CD1c-positive myeloid dendritic cell (primary cell): ENCODE results near the gene BMP6.

ENCODE experiments used
- DNase-seq: peaks from one replicate; pipeline ENCODE4 v3.0.0-alpha.2; 2016; ENCODE audit errors: extremely low spot score

BMP6 gene

DNA sequence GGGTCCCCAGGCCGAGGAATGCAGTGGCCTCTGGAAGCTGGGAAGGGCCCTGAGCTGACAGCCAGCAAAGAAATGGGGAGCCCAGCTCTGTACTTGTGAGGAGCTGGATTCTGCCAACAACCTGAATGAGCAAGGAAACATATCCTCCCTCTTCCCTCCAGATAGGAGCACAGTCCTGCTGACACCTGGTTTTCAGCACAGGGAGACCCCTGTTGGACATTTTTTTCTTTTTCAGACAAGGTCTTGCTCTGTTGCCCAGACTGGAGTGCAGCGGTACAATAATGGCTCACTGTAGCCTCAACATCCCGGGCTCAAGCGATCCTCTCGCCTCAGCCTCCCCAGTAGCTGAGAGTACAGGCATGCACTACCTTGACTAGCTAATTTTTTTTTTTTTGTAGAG lies 21.5 kb downstream of the BMP6 start:
- DNase-seq = no peak

DNA sequence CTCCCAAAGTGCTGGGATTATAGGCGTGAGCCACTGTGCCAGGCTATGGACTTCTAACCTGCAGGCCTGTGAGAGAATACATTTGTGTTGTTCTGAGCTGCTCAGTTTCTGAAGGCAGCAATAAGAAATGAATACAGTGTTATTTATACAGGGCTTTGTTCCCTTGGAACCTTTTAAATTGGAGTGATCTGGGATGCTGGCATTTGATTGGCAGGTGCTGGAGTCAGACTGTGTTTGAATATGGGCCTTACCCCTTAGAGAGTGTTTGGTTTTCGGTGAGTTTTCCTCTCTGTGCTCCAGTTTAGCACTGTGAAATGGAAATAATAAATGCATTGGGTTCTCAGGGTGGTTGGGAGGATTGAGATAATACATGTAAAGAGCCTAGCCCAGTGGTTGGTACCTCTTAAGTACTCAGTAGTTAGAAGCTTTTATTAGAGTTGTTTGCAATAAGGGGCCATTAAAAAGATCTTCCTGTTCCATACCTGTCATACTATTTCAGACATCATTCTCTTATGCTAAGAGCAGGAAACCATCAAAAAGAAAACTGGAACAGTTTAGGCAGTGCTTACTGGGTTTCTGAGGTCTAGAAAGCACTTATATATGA lies 22.1 kb downstream of the BMP6 start:
- DNase-seq = no peak

DNA sequence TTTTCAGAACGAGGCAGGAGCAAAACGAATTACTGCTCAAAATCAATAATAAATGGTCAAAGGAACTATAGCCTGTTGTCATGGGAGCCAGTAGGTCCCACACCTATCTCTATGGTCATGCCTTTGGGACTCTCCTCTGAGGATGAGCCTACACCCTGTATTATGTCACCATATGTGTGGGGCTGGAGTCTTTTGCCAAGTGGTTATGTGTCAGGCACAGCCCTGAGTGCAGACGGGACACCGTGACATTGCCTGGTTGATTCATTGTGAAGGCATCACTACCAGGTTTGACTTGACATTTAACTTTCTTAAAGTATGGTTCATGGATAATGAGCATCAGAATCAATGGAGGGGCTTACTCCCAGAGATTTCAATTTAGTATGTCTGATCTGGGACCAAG lies 23.6 kb downstream of the BMP6 start:
- no peak for DNase-seq

DNA sequence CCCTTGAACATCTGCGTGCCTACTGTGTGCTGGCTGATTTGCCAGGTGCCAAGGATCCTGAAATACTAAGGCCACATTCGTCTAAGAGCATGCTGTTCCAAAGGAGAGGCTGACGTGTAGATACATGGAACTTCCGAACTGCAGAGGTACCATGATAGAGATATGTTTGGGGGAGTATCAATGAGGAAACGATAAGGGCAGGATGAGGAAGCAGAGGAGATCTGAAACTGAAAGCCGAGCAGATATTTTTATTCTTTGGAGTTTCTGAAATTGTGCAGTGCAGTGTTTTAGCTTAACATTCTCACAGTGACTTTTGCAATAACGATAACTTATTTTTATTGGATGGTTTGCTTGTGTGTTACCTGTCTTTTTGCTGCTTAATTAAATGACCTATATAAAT lies 24.3 kb downstream of the BMP6 start:
- DNase-seq = no peak

DNA sequence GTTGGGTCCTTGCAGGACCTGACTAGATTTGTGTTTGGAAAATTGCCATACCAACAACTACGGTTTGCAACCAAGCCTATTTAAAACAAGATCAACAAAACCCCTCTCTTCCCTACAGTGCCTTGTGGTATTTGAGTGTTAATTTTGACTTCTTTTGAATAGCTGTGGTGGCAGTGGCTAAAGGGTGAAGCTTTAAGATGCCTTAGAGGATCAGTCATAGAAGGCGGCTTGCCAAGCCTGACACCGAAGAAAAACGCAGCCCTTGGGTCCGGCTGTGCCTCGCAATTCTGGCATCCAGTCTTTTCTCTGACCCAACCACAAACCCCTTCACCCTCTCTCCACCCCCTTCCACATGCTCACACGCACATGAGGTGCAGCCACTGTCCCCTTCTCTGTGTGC lies 32.6 kb downstream of the BMP6 start:
- DNase-seq = no peak

DNA sequence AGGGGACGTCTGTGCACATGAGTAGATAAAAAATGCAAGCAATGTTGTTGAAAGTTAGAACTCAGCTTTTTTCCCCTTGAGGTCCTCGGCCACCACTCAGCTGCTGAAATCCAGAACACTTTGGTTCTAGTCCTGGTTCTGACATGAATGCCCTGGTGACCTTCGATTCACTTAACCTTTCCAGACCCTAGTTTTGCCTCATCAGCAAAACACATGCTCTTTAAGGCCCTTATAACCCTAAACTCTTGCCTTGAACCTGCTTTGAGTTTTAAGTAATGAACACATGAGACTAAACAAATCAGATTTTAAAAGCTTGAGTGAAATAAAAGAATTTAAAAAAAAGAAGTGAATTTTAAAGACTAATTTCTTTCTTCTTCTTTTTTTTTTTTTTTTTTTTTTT lies 33.4 kb downstream of the BMP6 start:
- no peak for DNase-seq

DNA sequence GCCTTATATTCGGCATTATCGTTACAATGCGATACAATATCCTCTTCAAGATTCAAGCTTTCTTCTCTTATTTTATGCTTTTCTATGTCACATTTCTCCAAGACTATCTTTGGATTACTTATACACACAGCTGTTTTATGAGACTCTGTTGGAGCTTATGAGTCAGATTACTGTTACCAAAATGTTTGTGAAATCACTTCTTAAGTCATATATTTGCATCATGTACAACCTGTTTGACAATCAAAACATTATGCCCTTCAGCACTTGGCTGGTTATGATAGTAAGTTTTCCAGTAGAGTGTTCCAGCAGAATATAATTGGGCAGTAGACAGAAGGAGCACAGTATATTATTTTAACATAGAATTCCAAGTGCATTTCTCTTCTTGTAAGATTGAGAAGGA lies 35.2 kb downstream of the BMP6 start:
- no peak for DNase-seq

DNA sequence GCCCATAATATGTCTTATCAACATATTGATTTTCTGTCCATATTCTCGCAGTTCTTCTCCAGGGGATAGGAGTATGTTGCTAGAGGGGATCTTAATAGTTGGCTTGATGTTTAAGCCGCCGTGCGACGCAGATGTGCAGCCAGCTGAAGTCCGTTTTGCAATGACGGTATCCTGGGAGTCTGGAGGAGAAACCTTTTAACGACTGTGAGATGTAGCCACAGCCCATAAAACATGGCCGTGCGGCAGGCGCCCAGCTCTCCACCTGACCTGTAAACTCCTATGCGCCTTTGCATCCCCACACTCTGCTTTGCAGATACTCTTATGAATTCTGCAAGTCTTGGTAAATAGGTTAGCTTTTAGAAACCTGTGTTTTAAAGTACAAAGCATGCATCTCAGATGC lies 36.9 kb downstream of the BMP6 start:
- DNase-seq = no peak

DNA sequence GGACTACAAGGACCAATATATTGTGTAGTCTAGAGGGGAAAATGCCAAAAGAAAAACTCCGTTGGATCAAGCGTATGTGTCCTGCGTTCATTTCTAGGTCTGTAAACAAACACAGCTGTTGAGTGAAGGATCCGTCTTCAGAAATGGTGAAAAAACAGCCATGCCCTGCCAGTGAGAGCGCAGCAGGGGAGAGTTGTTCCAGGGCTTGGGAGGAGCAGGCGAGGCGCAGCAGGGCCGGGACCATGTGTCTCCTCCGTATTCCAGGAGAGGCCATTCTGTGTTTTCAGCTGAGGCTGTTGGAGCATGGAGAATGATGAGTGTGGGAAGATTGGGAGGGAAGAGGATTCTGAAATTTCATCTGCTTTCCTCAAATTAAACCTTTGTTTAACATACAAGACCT lies 38.0 kb downstream of the BMP6 start:
- DNase-seq = no peak

DNA sequence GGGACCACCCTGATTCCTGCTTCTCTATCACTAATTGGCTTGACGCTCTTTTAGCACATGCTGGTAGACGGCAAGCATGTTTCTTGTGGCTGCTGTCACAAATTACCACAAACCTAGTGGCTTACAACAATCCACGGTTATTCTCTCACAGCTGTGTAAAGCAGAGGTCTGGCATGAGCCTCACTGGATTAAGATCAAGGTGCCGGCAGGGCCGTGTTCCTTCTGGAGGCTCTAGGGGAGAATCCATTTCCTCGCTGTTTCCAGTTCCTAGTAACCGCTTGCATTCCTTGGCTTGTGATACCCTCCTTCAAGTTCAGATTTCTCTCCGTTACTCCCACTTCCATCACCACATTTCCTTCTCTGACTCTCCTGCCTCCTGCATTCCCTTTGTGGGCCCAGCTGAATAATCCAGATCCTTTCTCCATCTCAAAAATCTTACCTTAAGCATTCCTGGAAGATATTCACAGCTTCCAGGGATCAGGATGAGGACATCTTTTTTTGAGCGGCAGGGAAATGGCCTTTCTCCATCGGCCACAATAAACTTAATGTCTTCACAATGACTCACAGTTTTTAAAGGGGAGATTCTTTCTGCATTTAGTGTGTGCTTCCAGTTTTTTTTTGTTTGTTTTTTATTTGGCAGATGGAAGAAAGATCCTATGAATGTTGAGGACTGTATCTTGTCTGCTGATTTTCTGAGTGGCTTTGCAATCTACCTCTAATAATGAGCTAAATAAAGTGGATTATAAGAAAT lies 39.9 kb downstream of the BMP6 start:
- DNase-seq = no peak

DNA sequence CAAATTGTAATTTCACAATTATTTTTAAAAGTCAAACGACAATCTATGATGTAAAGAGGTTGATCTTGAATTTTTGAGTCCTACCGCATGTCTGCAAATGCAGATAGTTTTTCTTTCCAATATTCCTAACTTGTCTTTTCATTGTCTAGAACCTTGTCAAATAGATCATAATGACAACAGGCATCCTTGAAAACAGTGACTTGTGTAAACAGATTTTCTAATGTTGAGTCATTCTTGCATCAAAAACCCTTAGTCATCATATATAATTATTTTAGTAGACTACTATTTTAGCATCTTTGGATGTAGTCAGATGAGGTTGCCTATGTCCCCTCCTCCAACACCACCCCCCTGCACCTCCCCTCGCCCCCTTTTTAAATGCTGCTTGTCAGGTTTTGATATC lies 43.8 kb downstream of the BMP6 start:
- no peak for DNase-seq

DNA sequence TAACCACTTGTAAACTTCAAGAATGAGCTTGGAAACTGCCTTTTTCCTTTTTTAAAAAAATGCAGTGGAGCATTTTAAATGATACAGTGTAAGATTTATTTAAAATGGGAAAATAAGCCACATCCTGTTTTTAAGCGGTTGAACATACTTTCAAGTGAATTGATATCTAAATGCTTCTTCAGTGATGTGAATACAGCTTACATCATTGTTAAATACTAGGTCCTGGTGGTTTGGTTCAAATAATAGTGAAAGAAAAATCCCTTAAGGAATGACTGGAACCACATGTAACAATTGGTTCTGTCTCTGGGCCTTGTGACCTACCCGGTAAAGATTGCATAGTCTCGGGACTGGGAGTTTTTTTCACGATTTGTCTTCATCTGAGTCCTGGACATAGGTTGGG lies 44.2 kb downstream of the BMP6 start:
- no peak for DNase-seq

DNA sequence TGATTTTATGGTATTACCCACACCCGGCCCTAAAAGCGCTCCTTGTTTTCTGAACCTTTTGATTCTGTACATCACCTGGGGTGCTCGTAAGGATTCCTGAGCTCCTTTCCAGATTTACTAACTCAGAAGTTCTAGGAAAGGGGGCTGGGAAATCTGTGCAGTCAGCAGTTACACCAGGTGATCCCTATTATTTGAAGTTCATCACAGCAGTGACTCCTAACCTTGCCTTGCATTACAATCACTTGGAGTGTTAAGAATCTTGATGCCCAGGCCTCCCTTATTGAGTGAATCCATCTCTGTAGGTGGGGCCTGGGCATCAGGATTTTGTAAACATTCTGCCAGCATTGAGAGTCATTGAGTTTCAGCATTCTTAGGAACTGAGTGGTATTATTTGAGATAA lies 44.7 kb downstream of the BMP6 start:
- DNase-seq = no peak

DNA sequence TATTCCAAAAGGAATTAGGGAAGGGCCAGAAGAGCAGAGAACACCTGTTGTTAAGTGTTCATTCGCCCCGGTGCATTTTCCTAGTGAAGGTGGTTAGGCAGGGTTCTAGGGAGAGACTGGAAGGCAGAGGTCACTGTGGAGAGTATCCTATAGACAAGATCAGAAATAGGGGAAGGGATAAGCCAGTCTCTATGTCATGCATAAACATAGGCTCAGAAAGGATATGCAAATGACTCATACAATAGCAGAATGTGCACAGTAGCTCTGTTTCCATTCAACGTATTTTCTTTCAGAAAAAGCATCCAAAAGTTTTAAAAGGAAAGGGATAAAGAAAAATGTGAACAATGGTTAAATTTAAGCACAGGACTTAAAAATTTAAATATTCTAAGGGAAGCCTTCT lies 47.4 kb downstream of the BMP6 start:
- DNase-seq = no peak

DNA sequence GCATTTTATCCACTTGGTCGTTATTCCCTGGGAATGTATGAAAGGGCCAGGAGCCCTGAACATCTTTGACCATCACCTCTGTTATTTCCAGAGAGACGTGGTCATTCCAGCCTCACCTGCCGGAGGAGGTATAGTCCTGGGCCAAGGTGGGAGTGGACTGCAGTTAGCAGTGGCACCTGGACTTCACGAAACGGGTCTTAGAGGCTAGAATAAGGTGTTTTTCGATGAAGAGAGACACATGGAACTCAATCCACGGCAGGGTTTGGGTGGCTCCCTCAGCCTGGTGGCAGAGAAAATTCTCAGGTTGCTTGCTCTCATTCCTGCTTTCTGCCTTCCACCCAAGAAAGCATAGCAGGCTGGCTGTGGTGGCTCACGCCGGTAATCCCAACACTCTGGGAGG lies 48.0 kb downstream of the BMP6 start:
- DNase-seq = no peak

DNA sequence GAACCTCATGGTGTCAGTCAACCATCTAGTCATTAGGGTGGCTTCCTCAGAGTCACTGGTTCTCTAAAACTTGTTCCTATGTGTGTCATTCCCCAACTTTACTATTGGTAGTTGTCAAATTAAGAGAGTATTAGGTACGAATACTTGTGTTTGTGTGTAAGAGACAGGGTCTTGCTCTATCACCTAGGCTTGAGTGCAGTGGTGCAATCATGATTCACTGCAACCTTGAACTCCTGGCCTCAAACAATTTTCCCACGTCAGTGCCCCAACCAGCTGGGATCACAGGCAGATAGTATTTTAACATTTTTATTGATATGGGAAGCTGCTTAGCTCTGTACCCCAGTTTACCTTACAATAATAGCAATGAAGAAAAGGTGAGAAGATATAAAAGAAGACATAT lies 50.6 kb downstream of the BMP6 start:
- no peak for DNase-seq

DNA sequence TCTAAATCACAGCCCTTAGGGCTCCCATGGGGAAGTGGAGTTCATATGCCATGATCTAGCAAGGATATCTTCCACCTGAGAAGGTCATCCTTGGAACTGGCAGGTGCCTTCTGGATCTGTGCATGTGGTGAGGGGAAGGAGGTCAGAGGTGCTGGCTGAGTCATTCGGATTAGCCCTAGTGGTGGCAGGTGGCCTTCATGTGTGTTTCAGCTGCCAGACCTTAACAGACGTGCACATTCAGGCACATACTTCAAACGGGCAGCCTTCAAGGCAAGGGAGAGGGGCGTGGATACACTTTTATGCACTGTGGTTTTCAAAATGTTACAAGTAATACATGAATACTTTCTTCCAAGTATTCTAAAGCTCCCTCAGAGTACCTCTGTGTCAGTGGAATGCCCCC lies 51.2 kb downstream of the BMP6 start:
- DNase-seq = no peak

DNA sequence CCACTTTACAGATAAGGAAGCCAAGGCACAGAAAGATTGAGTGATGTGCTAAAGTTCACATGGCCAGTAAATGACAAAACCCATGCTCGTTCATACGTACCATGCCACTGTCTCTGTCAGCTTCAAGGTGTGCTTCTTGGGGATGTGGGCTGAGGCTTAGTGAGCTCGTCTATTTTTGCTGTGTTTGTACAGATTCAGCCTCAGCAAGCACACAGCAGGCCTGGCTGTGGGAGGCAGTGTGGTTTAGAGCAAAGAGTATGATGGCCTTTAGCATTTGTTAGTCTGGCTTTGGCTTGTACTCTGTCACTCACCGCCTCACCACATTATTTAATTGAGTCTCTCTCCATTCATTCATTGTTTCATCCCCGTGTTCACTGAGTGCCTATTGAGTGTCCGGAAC lies 55.3 kb downstream of the BMP6 start:
- no peak for DNase-seq

DNA sequence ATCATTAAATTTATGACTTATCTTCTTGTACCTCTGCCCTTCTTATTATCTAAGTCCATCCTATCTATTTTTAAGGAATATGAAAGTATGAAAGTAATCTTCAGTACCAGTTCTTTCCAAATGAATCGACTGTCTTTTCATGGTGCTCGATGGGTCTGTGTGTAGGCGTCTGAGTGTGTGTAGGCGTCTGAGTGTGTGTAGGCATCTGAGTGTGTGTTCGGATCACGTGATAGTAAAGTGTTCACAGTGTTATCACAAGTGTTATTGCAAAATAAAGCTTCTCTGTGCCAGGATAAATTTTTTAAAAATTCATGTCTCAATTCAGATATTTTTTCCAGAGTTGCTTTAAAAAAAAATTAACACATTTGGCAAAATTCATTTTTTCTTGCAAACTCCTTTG lies 58.3 kb downstream of the BMP6 start:
- DNase-seq = no peak

DNA sequence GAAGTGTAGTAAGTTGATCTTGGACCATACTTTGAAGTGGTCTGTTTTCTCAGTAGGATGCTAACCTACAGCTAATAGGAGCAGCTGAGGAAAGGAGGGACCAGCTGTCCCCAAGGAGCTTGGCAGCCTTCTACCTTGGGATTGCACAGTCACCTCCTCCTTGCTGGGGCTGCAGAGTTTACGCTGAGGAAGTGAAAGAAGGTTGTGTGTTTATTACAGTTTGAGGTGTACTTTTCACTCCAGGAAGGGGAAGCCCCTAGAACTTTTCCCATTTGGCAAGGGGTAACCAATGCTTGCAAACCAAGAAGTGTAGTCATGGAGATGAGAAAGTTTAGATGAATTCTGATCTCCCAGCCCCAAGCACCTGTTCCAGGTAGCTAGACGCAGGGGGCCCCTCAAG lies 58.8 kb downstream of the BMP6 start:
- no peak for DNase-seq

DNA sequence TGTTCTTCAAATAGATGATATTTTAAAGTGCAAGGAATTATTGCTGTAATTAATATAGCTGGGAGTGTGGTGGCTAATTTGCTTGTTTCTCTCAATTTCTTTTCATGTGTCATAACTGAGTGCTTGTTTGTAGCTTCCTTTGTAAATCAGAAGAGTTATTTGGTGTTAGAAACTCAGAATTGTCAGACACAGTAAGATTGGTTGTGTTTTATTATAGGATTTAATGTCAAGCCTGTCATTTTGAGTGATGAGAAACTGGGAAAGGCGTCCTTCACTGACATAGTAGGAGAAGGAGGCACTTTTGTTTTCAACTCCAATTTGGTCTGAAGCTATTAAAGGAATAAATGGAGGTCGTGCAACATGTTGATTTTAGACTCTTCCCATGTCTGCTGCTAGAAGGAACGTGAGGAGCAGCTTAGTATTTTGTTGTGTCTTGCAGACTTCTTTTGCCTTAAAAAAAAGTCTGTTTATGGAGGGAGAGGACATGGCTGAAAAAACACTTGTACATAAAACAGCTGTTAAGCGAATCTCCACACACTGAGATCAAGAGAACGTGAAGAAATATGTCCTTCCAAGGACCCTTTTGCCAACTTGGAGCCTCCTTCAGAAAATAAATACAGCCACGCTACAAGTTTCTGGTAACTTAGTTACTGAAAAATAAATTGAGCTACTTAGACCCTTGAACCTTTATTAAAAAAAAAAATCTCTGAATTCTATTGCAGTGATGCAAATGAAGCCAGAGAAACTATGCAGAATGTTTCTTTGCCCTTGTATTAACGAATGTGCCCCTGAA lies 59.5 kb downstream of the BMP6 start:
- no peak for DNase-seq

DNA sequence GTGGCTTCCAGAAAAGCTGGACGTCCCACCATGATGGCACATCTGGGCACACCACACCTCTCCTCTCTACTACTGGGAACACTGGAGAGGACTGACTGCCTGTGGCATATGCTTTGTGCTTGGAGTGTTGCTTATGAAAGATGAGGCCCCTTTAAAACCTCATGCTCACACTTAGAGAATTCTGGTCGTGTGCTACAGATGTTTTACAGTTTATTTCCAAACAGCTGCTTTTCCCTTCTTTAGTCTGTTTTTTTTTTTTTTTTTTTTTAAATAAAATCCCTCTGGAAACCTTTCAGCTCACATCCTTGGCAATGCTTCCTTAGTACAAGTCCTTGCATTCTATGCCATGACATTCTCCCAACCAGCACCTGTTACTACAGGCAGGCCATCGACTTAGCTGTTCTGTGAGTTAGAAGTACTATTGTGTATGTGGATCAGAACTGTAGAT lies 60.3 kb downstream of the BMP6 start:
- no peak for DNase-seq

DNA sequence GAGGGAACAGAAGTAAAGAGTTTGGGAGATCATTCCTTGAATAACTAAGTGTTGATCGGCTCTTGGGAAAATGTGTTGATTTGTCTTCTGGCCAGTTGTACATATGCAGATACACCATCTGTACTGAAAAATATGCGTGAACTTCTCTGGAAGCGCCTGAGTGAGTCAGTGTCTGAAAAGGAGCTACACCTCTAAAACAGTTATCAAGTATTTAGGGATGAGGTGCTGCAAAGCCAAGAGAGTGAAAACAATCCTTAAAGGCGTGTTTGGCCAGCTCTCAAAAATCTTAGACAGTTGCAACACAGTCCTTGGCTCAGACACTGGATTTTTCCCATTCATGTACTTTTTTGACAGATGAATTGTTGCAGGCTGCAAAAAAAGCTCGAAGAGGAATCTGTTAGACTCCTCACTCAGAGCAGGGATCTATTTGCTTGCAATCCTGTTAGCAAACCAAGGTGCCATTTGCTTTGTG lies 61.3 kb downstream of the BMP6 start:
- DNase-seq = no peak
